Epithelial cell of esophagus (primary cell): ENCODE measurements around the gene KCNA2.

ENCODE experiments used
- DNase-seq: peaks from one replicate; pipeline ENCODE4 v3.0.0; 2010; ENCODE audit warnings: low read depth
- H3K4me3 ChIP-seq: 2 replicates; pipeline ENCODE4 v1.5.1; 2011; ENCODE audit warnings: mild to moderate bottlenecking, low read length, control low read depth
- CTCF ChIP-seq: IDR thresholded peaks from 2 replicates; pipeline ENCODE4 v1.5.1; 2011; ENCODE audit warnings: low read depth, mild to moderate bottlenecking, low read length, control low read depth, inconsistent platforms; ENCODE audit not compliant: insufficient read depth; ENCODE audit errors: missing control alignments

Gene KCNA2

GRCh38 chr1:110635434-110635833 is 29.3 kb upstream of the KCNA2 start:
- no peak overlapping the region for H3K4me3 ChIP-seq
- DNase-seq, result no peak
- TF ChIP-seq CTCF, result no peak

GRCh38 chr1:110634455-110635311 is 28.5 kb upstream of the KCNA2 start:
- DNase-seq, result peak; percentile 70
- no peak for TF ChIP-seq CTCF
- H3K4me3 ChIP-seq, result no peak overlapping the region

GRCh38 chr1:110634086-110634454 is 27.9 kb upstream of the KCNA2 start:
- H3K4me3 ChIP-seq, result no peak overlapping the region
- TF ChIP-seq CTCF, result no peak
- no peak for DNase-seq

GRCh38 chr1:110633646-110634030 is 27.5 kb upstream of the KCNA2 start:
- H3K4me3 ChIP-seq, result no peak overlapping the region
- DNase-seq, result no peak
- no peak for TF ChIP-seq CTCF

GRCh38 chr1:110631836-110632620 is 25.9 kb upstream of the KCNA2 start:
- no peak for TF ChIP-seq CTCF
- no peak for DNase-seq
- H3K4me3 ChIP-seq, result no peak overlapping the region

GRCh38 chr1:110630839-110631663 is 24.9 kb upstream of the KCNA2 start:
- peak; percentile 87 for TF ChIP-seq CTCF
- H3K4me3 ChIP-seq, result no peak overlapping the region

More at GRCh38 chr1:110630839-110631663, 24.9 kb upstream of the KCNA2 start:
- DNase-seq, result peak; percentile 72
